ENCODE data around the gene DYRK1A.

DYRK1A gene

GRCh38 chr21:37454869-37455503 is 88.4 kb downstream of the DYRK1A start:
- Mint-ChIP-seq H3K27ac (peak overlapping the region in 2 of 3 experiments; percentile 5 to 7), H3K27me3 (ENCODE audit: low read depth) (no peaks in the 10 kb centered on the region), H3K4me3 (no peak overlapping the region), H3K36me3 (ENCODE audit: low read depth) (peaks cover 8% of the 10 kb centered on the region), H3K9me3 (no peaks in the 10 kb centered on the region), H3K4me1 (peaks cover 87% of the 10 kb centered on the region)
- TF ChIP-seq, protein P1, sequence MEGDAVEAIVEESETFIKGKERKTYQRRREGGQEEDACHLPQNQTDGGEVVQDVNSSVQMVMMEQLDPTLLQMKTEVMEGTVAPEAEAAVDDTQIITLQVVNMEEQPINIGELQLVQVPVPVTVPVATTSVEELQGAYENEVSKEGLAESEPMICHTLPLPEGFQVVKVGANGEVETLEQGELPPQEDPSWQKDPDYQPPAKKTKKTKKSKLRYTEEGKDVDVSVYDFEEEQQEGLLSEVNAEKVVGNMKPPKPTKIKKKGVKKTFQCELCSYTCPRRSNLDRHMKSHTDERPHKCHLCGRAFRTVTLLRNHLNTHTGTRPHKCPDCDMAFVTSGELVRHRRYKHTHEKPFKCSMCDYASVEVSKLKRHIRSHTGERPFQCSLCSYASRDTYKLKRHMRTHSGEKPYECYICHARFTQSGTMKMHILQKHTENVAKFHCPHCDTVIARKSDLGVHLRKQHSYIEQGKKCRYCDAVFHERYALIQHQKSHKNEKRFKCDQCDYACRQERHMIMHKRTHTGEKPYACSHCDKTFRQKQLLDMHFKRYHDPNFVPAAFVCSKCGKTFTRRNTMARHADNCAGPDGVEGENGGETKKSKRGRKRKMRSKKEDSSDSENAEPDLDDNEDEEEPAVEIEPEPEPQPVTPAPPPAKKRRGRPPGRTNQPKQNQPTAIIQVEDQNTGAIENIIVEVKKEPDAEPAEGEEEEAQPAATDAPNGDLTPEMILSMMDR (IDR thresholded peaks at IDR 0.05; ENCODE audit: unreplicated experiment in 3 of 3): no peak

GRCh38 chr21:37455504-37455911 is 88.9 kb downstream of the DYRK1A start:
- Mint-ChIP-seq H3K9me3 (no peaks in the 10 kb centered on the region), H3K36me3 (ENCODE audit: low read depth) (peaks cover 3% of the 10 kb centered on the region), H3K27me3 (ENCODE audit: low read depth) (no peaks in the 10 kb centered on the region), H3K4me3 (no peak overlapping the region), H3K27ac (peak overlapping the region in 2 of 3 experiments; percentile 29 to 64), H3K4me1 (peaks cover 87% of the 10 kb centered on the region)
- TF ChIP-seq, protein P1 (IDR thresholded peaks at IDR 0.05; ENCODE audit: unreplicated experiment in 3 of 3): no peak

DNA sequence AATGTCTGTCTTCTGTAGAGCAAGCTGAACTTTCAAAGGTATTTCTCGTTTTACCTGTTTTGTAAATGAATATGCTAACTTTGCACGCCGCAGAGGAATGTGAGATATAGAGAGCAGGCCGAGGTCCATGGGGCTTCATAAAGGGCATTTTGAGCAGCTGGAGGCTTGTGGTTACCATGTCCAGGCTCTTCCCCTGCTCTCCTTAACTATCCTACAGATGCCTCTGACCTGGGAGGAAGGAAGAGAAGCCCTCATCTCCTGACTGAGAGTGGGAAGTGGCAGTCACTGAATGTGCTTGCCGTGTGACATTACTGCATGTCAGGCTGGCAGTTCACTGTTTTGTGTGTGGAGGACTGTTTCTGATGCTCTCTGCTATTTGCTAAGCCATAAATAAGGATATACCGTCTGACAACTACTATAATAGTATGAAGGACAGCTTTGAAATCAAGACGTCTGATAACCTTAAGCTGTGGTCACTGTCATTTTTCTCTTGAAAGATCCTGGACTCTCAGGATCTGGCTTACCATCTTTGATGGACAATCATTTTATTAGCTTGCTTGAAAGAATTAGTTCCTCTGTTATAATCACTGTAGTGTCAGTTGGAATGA is 92.2 kb downstream of the DYRK1A start:
- H3K4me3 Mint-ChIP-seq: peak overlapping the region in 2 of 3 experiments; percentile 20 to 45
- no peaks in the 10 kb centered on the region for H3K9me3 Mint-ChIP-seq
- peaks cover 89% of the 10 kb centered on the region for H3K4me1 Mint-ChIP-seq
- peak overlapping the region; percentile 34 to 69 (median 60) for H3K27ac Mint-ChIP-seq
- H3K27me3 Mint-ChIP-seq (ENCODE audit: low read depth): no peaks in the 10 kb centered on the region
- TF ChIP-seq, protein P1 (IDR thresholded peaks at IDR 0.05; ENCODE audit: unreplicated experiment in 3 of 3): no peak
- no peaks in the 10 kb centered on the region for H3K36me3 Mint-ChIP-seq (ENCODE audit: low read depth)

DNA sequence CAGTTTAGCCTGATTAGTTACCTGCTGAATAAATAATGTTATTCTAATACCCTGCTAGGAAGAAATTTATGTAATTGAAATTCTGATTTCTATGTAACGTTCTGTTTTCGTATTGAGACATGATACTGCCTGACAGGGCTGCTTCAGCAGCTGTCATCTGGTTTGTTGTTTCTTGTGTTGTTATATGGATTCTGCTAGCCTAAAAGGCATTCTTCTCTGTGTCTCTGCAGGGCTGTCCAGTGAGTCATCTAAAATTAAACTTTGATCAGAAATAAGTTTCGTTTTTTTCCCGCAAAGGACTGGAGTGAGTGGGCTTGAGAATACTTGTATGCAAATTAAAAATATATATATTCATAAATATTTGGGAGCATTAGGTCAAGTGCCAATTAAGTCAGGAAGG is 93.0 kb downstream of the DYRK1A start:
- TF ChIP-seq, protein P1 (IDR thresholded peaks at IDR 0.05; ENCODE audit: unreplicated experiment in 3 of 3): no peak
- Mint-ChIP-seq H3K27ac (peak overlapping the region in 2 of 3 experiments; percentile 37 to 71), H3K9me3 (no peaks in the 10 kb centered on the region), H3K36me3 (ENCODE audit: low read depth) (no peaks in the 10 kb centered on the region), H3K4me1 (peaks cover 89% of the 10 kb centered on the region), H3K4me3 (peak overlapping the region in 2 of 3 experiments; percentile 8 to 66), H3K27me3 (ENCODE audit: low read depth) (no peaks in the 10 kb centered on the region)

GRCh38 chr21:37460196-37460595 is 93.6 kb downstream of the DYRK1A start:
- Mint-ChIP-seq H3K27ac (peak overlapping the region in 2 of 3 experiments; percentile 18 to 51), H3K27me3 (ENCODE audit: low read depth) (no peaks in the 10 kb centered on the region), H3K4me1 (peaks cover 84% of the 10 kb centered on the region), H3K9me3 (no peaks in the 10 kb centered on the region), H3K36me3 (ENCODE audit: low read depth) (no peaks in the 10 kb centered on the region), H3K4me3 (peak overlapping the region in 1 of 3 experiments; percentile 44)
- TF ChIP-seq, protein P1 (IDR thresholded peaks at IDR 0.05; ENCODE audit: unreplicated experiment in 3 of 3): peak in 1 of 3 experiments; percentile 17

All from nephron (organoid).